Colonic mucosa (tissue), 4 donors: Measurements from ENCODE around the gene ELMOD3. TPM values are rescaled to one million over a fixed set of nuclear protein-coding genes. Genes with fewer than 3 reads are reported as not detected.

Experiments
- DNase-seq: peaks from one replicate; pipeline ENCODE4 v3.0.0-alpha.2; 2020
- H3K27ac ChIP-seq: fragments of 200-600 bp; one replicate; pipeline ENCODE4 v1.8.0; 2021
- H3K27me3 ChIP-seq: fragments of 200-600 bp; one replicate; pipeline ENCODE4 v1.8.0; 2021
- H3K36me3 ChIP-seq: fragments of 200-600 bp; one replicate; pipeline ENCODE4 v1.8.0; 2021
- H3K4me1 ChIP-seq: fragments of 200-600 bp; one replicate; pipeline ENCODE4 v1.8.0; 2021; ENCODE audit warnings: mild to moderate bottlenecking
- H3K4me3 ChIP-seq: fragments of 200-600 bp; one replicate; pipeline ENCODE4 v1.8.0; 2021
- H3K9ac ChIP-seq, 2 donors: one replicate each; pipeline ENCODE4 v1.7.0; 2013; ENCODE audit warnings: control low read depth in 2 of 2, low read depth in 2 of 2, low read length in 2 of 2
- H3K9me3 ChIP-seq: fragments of 200-600 bp; one replicate; pipeline ENCODE4 v1.8.0; 2021
- CTCF ChIP-seq: fragments of 200-600 bp; IDR thresholded peaks from one replicate; pipeline ENCODE4 v1.8.0; 2022; ENCODE audit warnings: antibody characterized with exemption, mild to moderate bottlenecking
- intact Hi-C: fragments of 100-400 bp; cut with DNase I; formaldehyde crosslinking; loops from one replicate; pipeline ENCODE4 v1.14.1; 2022
- total RNA-seq, 2 donors: library from RNA; stranded (reverse); fragmentation: NEBNext Ultra II Directional in 1 of 2; extraction: Animal tissue kit (Norgen Biotek cat#: 25700) in 1 of 2; gene quantifications; one replicate each; pipeline ENCODE4 v1.2.1, GENCODE V29; 2021
- donor health status: healthy.
- donor health status: DM: no; HTN: no; CAD: no.
- donor health status: DM: no; HTN: no; CAD: no.

Gene ELMOD3
- total RNA-seq, 2 donors from 2014 or later: 13.4 to 19.4 TPM

DNA sequence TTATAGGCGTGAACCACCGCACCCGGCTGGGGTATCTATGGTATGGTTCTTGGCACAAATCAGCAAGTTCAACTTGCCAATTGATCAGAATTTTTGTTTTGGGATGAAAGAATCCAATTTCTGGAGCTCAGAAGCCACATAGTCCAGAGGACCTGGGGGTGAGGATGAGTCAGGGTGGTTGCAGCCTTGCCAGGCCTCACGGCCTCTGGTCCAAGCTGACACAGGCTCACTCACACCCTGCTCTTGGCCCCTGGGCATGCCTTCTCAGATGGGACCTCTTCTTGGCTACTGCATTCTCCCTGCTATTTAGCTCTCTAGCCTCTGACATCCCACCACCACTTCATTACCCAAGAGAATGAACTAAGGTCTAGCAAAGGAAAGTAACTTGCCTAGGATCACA is 39.3 kb downstream of the ELMOD3 start:
- no peaks in the 10 kb centered on the region for H3K4me1 ChIP-seq
- H3K36me3 ChIP-seq: no peaks in the 10 kb centered on the region
- no peaks in the 10 kb centered on the region for H3K9me3 ChIP-seq
- intact Hi-C loops: loop anchor here (10.0 kb wide), 1 partner anchor 161 kb away; no protein-coding TSS in a partner anchor
- no peak overlapping the region for H3K9ac ChIP-seq
- TF ChIP-seq CTCF: no peak
- no peaks in the 10 kb centered on the region for H3K27me3 ChIP-seq
- DNase-seq: no peak
- H3K27ac ChIP-seq: no peak overlapping the region
- no peak overlapping the region for H3K4me3 ChIP-seq

- no peaks in the 10 kb centered on the region for H3K4me1 ChIP-seq
- no peak overlapping the region for H3K9ac ChIP-seq
- H3K4me3 ChIP-seq: no peak overlapping the region
- no peak overlapping the region for H3K27ac ChIP-seq
- no peaks in the 10 kb centered on the region for H3K9me3 ChIP-seq
- H3K36me3 ChIP-seq: no peaks in the 10 kb centered on the region
- intact Hi-C loops: loop anchor here (10.0 kb wide), 1 partner anchor 161 kb away; no protein-coding TSS in a partner anchor
- no peak for DNase-seq
- H3K27me3 ChIP-seq: no peaks in the 10 kb centered on the region
- no peak for TF ChIP-seq CTCF
These were observed 39.7 kb downstream of the ELMOD3 start for GRCh38 chr2:85394261-85394681.

DNA sequence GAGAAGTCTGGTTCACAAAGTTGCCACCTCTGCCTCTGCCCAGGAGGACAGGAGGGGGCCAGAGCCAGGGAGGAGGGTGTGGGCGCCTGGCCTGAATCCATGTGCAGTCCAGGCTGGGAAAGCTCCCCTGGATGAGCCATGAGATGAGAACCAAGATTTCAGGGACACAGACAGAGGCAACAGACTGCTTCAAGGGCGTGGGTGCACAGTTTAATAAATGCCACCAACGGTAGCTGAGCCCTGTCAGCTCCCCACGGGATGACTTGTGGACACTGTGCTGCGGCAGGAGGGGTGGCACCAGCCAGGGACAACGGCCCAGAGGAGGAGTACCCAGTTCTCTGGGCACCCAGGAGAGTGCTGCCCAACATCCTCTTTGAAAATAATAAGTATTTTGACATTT is 40.4 kb downstream of the ELMOD3 start:
- Histone ChIP-seq H3K9ac (no peak overlapping the region), H3K27me3 (no peaks in the 10 kb centered on the region), H3K27ac (no peak overlapping the region), H3K36me3 (no peaks in the 10 kb centered on the region), H3K4me3 (no peak overlapping the region), H3K4me1 (no peaks in the 10 kb centered on the region), H3K9me3 (no peaks in the 10 kb centered on the region)
- intact Hi-C loops: loop anchor here (10.0 kb wide), 1 partner anchor 160 kb away; no protein-coding TSS in a partner anchor
- no peak for DNase-seq
- TF ChIP-seq CTCF: no peak

DNA sequence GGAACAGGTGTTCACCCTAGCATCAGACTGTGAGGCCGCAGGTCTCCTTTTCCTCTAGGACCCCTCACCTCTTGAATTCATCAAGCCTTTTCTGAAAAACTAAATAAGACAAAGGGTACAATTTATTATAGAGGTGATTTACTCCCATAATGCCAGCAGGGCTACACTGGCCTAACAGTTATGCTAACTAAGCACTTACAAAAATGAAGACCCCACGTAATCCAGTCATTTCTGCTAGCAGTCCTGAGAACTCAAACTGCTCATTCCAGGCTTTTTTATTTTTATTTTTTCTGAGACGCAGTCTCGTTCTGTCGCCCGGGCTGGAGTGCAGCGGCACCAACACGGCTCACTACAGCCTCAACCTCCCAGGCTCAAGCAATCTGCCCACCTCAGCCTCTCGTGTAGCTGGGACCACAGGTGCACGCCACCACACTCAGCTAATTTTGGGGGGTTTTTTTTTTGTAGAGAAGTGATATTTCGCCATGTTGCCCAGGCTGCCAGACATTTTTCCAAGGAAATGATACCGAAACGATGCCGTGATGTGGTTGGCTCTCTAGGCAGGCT is 41.4 kb downstream of the ELMOD3 start:
- Histone ChIP-seq H3K27ac (no peak overlapping the region), H3K4me3 (no peak overlapping the region), H3K9me3 (no peaks in the 10 kb centered on the region), H3K4me1 (no peaks in the 10 kb centered on the region), H3K36me3 (no peaks in the 10 kb centered on the region), H3K27me3 (no peaks in the 10 kb centered on the region), H3K9ac (no peak overlapping the region)
- no peak for TF ChIP-seq CTCF
- intact Hi-C loops: loop anchor here (10.0 kb wide), 1 partner anchor 159 kb away; no protein-coding TSS in a partner anchor
- peak; percentile 6 for DNase-seq

- no peak overlapping the region for H3K9ac ChIP-seq
- H3K4me1 ChIP-seq: no peaks in the 10 kb centered on the region
- H3K4me3 ChIP-seq: no peak overlapping the region
- H3K9me3 ChIP-seq: no peaks in the 10 kb centered on the region
- TF ChIP-seq CTCF: no peak
- no peaks in the 10 kb centered on the region for H3K36me3 ChIP-seq
- intact Hi-C loops: loop anchor here (10.0 kb wide), 1 partner anchor 158 kb away; no protein-coding TSS in a partner anchor
- peak; percentile 12 for DNase-seq
- H3K27me3 ChIP-seq: no peaks in the 10 kb centered on the region
- H3K27ac ChIP-seq: no peak overlapping the region
These were observed 42.2 kb downstream of the ELMOD3 start for GRCh38 chr2:85396531-85397470.
